ENCODE results near the gene EVL.

EVL gene

GRCh38 chr14:100065942-100066574 lies 836 bp downstream of the EVL start:
- H3K36me3 Mint-ChIP-seq (ENCODE audit: low read depth): peaks cover 37% of the 10 kb centered on the region
- no peaks in the 10 kb centered on the region for H3K27me3 Mint-ChIP-seq
- peak overlapping the region; percentile 93 for H3K27ac Mint-ChIP-seq
- intact Hi-C loops (cut with micrococcal nuclease): no loop called here
- peak overlapping the region; percentile 81 for H3K4me3 Mint-ChIP-seq
- no peaks in the 10 kb centered on the region for H3K9me3 Mint-ChIP-seq
- H3K4me1 Mint-ChIP-seq (ENCODE audit: low read depth): peaks cover 86% of the 10 kb centered on the region

GRCh38 chr14:100066962-100067361 lies 1.7 kb downstream of the EVL start:
- peak overlapping the region; percentile 81 for H3K4me3 Mint-ChIP-seq
- H3K36me3 Mint-ChIP-seq (ENCODE audit: low read depth): peaks cover 38% of the 10 kb centered on the region
- intact Hi-C loops (cut with micrococcal nuclease): no loop called here
- H3K4me1 Mint-ChIP-seq (ENCODE audit: low read depth): peaks cover 87% of the 10 kb centered on the region
- no peaks in the 10 kb centered on the region for H3K27me3 Mint-ChIP-seq
- no peaks in the 10 kb centered on the region for H3K9me3 Mint-ChIP-seq
- H3K27ac Mint-ChIP-seq: peak overlapping the region; percentile 93

GRCh38 chr14:100067481-100067880 lies 2.3 kb downstream of the EVL start:
- H3K4me3 Mint-ChIP-seq: peak overlapping the region; percentile 81
- peaks cover 83% of the 10 kb centered on the region for H3K4me1 Mint-ChIP-seq (ENCODE audit: low read depth)
- no peaks in the 10 kb centered on the region for H3K9me3 Mint-ChIP-seq
- intact Hi-C loops (cut with micrococcal nuclease): no loop called here
- peaks cover 38% of the 10 kb centered on the region for H3K36me3 Mint-ChIP-seq (ENCODE audit: low read depth)
- H3K27me3 Mint-ChIP-seq: no peaks in the 10 kb centered on the region
- peak overlapping the region; percentile 93 for H3K27ac Mint-ChIP-seq

- H3K4me3 Mint-ChIP-seq: peak overlapping the region; percentile 81
- H3K36me3 Mint-ChIP-seq (ENCODE audit: low read depth): peaks cover 42% of the 10 kb centered on the region
- no peaks in the 10 kb centered on the region for H3K27me3 Mint-ChIP-seq
- no peaks in the 10 kb centered on the region for H3K9me3 Mint-ChIP-seq
- H3K27ac Mint-ChIP-seq: peak overlapping the region; percentile 93
- intact Hi-C loops (cut with micrococcal nuclease): no loop called here
- H3K4me1 Mint-ChIP-seq (ENCODE audit: low read depth): peaks cover 84% of the 10 kb centered on the region
Observed at GRCh38 chr14:100067971-100068959, 3.0 kb downstream of the EVL start.

GRCh38 chr14:100069161-100069800 lies 4.1 kb downstream of the EVL start:
- Mint-ChIP-seq H3K4me1 (ENCODE audit: low read depth) (peaks cover 84% of the 10 kb centered on the region), H3K27me3 (no peaks in the 10 kb centered on the region), H3K9me3 (no peaks in the 10 kb centered on the region), H3K27ac (peak overlapping the region; percentile 93), H3K4me3 (peak overlapping the region; percentile 81), H3K36me3 (ENCODE audit: low read depth) (peaks cover 51% of the 10 kb centered on the region)
- intact Hi-C loops (cut with micrococcal nuclease): no loop called here

GRCh38 chr14:100070310-100070709 lies 5.1 kb downstream of the EVL start:
- Mint-ChIP-seq H3K4me3 (peak overlapping the region; percentile 64), H3K9me3 (no peaks in the 10 kb centered on the region), H3K27me3 (no peaks in the 10 kb centered on the region), H3K36me3 (ENCODE audit: low read depth) (peaks cover 62% of the 10 kb centered on the region), H3K4me1 (ENCODE audit: low read depth) (peaks cover 84% of the 10 kb centered on the region), H3K27ac (peak overlapping the region; percentile 93)
- intact Hi-C loops (cut with micrococcal nuclease): loop anchor here (10.0 kb wide), 1 partner anchor 304 kb away; the partner anchor contains the start of gene WDR25

- intact Hi-C loops (cut with micrococcal nuclease): loop anchor here (10.0 kb wide), 1 partner anchor 303 kb away; the partner anchor contains the start of gene WDR25
- Mint-ChIP-seq H3K4me3 (peak overlapping the region; percentile 33), H3K4me1 (ENCODE audit: low read depth) (peaks cover 92% of the 10 kb centered on the region), H3K9me3 (no peaks in the 10 kb centered on the region), H3K27me3 (no peaks in the 10 kb centered on the region), H3K27ac (peak overlapping the region; percentile 85), H3K36me3 (ENCODE audit: low read depth) (peaks cover 74% of the 10 kb centered on the region)
Observed at GRCh38 chr14:100071545-100071944, 6.3 kb downstream of the EVL start.

GRCh38 chr14:100072783-100073346 lies 7.6 kb downstream of the EVL start:
- intact Hi-C loops (cut with micrococcal nuclease): loop anchor here (10.0 kb wide), 1 partner anchor 302 kb away; the partner anchor contains the start of gene WDR25
- no peaks in the 10 kb centered on the region for H3K27me3 Mint-ChIP-seq
- peak overlapping the region; percentile 65 for H3K4me3 Mint-ChIP-seq
- H3K27ac Mint-ChIP-seq: peak overlapping the region; percentile 85
- H3K4me1 Mint-ChIP-seq (ENCODE audit: low read depth): peaks cover 94% of the 10 kb centered on the region
- H3K36me3 Mint-ChIP-seq (ENCODE audit: low read depth): peaks cover 79% of the 10 kb centered on the region
- no peaks in the 10 kb centered on the region for H3K9me3 Mint-ChIP-seq

- H3K36me3 Mint-ChIP-seq (ENCODE audit: low read depth): peaks cover 79% of the 10 kb centered on the region
- no peaks in the 10 kb centered on the region for H3K27me3 Mint-ChIP-seq
- H3K4me3 Mint-ChIP-seq: peak overlapping the region; percentile 65
- peak overlapping the region; percentile 85 for H3K27ac Mint-ChIP-seq
- H3K9me3 Mint-ChIP-seq: no peaks in the 10 kb centered on the region
- peaks cover 94% of the 10 kb centered on the region for H3K4me1 Mint-ChIP-seq (ENCODE audit: low read depth)
- intact Hi-C loops (cut with micrococcal nuclease): loop anchor here (10.0 kb wide), 1 partner anchor 301 kb away; the partner anchor contains the start of gene WDR25
Observed at GRCh38 chr14:100073576-100074430, 8.6 kb downstream of the EVL start.

- Mint-ChIP-seq H3K27ac (peak overlapping the region; percentile 85), H3K9me3 (no peaks in the 10 kb centered on the region), H3K4me1 (ENCODE audit: low read depth) (peaks cover 94% of the 10 kb centered on the region), H3K27me3 (no peaks in the 10 kb centered on the region), H3K36me3 (ENCODE audit: low read depth) (peaks cover 82% of the 10 kb centered on the region), H3K4me3 (peak overlapping the region; percentile 48)
- intact Hi-C loops (cut with micrococcal nuclease): loop anchor here (5.0 to 10.0 kb wide), 2 partner anchors 92 to 300 kb away; partner anchors contain the start of gene WDR25
Observed at GRCh38 chr14:100074431-100075100, 9.3 kb downstream of the EVL start.

GRCh38 chr14:100075681-100076080 lies 10.5 kb downstream of the EVL start:
- Mint-ChIP-seq H3K9me3 (no peaks in the 10 kb centered on the region), H3K36me3 (ENCODE audit: low read depth) (peaks cover 80% of the 10 kb centered on the region), H3K27ac (peak overlapping the region; percentile 85), H3K4me1 (ENCODE audit: low read depth) (peaks cover 90% of the 10 kb centered on the region), H3K4me3 (no peak overlapping the region), H3K27me3 (no peaks in the 10 kb centered on the region)
- intact Hi-C loops (cut with micrococcal nuclease): loop anchor here (5.0 to 10.0 kb wide), 2 partner anchors 93 to 299 kb away; partner anchors contain the start of gene WDR25

GRCh38 chr14:100076133-100076532 lies 10.9 kb downstream of the EVL start:
- Mint-ChIP-seq H3K4me3 (peak overlapping the region; percentile 45), H3K9me3 (no peaks in the 10 kb centered on the region), H3K27me3 (no peaks in the 10 kb centered on the region), H3K27ac (peak overlapping the region; percentile 85), H3K4me1 (ENCODE audit: low read depth) (peaks cover 90% of the 10 kb centered on the region), H3K36me3 (ENCODE audit: low read depth) (peaks cover 76% of the 10 kb centered on the region)
- intact Hi-C loops (cut with micrococcal nuclease): loop anchor here (5.0 to 10.0 kb wide), 2 partner anchors 94 to 299 kb away; partner anchors contain the start of gene WDR25

Measured in dendritic cell treated with granulocyte-macrophage colony-stimulating factor and Interleukin-4, amounts not matched to agents 40 ng/mL and 50 ng/mL, for 4 days (primary cell).